Stimulated activated CD4-positive, alpha-beta T cell treated with anti-CD3 and anti-CD28 coated beads, Interleukin-15, amount 100 ng/mL, for 1 hour (primary cell): ENCODE measurements around the gene USP5.
"Not testable (repeated sequence)": the region's sequence is repeated elsewhere in the genome, so short reads cannot be mapped to it uniquely, and the experiment has no call there.

Experiments used
- DNase-seq, 2 donors: peaks; one replicate each; pipeline ENCODE4 v3.0.0-alpha.2; 2020; ENCODE audit warnings: low read depth in 1 of 2, low spot score in 1 of 2

Gene USP5

GRCh38 chr12:6887460-6887859 is 35.5 kb downstream of the USP5 start:
- no peak for DNase-seq

DNA sequence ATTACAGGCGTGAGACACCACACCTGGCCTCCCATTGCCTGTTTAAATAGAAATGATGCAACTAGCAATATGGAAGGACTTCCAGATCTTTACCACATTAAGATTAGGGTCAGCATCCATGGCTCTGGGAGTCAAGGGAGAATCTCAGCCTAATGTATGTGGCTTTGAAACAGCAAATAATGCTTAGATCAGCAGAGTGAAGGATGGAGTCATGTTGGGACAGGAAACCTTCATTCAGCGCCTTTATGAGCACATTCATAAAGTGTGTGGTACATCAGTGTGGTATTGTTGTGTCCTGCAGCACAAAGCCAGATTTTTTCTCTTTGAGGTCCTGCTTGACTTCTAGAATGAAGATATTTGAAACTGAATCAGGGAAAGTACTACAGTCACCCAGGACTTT is 36.4 kb downstream of the USP5 start:
- no peak for DNase-seq

DNA sequence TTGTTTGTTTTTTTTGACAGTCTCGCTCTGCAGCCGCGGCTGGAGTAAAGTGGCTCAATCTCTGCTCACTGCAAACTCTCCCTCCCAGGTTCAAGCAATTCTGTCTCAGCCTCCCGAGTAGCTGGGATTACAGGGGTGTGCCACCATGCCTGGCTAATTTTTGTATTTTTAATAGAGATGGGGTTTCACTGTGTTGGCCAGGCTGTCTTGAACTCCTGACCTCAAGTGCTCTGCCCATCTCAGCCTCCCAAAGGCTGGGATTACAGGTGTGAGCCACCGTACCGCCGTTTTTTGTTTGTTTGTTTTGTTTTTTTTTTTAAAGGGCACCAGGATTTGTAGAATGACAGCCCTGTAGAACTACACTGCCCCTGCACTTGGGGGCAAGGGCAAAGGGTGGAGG is 36.8 kb downstream of the USP5 start:
- DNase-seq, result not testable (repeated sequence)

DNA sequence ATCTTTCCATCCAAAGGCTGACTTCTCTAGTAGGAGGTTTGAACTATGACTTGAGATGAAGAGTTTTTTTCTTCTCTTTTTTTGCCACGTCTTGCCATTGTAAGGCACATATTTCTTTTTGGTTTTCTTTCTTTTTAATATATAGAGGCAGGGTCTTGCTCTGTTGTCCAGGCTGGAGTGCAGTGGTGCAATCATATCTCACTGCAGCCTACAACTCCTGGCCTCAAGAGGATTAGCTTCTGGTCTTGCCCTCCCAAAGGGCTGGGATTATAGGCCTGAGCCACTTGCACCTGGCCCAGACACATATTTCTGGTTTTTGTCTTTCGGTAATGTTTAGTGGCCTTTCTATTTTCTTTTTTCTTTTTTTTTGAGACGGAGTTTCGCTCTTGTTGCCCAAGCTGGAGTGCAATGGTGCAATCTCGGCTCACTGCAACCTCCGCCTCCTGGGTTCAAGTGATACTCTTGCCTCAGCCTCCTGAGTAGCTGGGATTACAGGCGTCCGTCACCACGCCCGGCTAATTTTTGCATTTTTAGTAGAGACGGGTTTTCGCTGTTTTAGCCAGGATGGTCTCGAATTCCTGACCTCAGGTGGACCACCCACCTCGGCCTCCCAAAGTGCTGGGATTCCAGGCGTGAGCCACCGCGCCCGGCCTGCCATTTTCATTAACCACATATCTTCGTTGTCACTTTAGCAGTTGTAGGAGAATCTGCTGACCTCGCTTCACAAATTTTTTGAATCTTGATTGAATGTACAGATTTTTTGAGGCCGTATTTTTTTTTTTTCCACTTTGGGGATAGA is 38.0 kb downstream of the USP5 start:
- DNase-seq, result not testable (repeated sequence)

GRCh38 chr12:6890789-6891645 is 39.1 kb downstream of the USP5 start:
- peak; percentile 99 for DNase-seq

- DNase-seq, result no peak
Observed at GRCh38 chr12:6891646-6892001, 39.7 kb downstream of the USP5 start.

DNA sequence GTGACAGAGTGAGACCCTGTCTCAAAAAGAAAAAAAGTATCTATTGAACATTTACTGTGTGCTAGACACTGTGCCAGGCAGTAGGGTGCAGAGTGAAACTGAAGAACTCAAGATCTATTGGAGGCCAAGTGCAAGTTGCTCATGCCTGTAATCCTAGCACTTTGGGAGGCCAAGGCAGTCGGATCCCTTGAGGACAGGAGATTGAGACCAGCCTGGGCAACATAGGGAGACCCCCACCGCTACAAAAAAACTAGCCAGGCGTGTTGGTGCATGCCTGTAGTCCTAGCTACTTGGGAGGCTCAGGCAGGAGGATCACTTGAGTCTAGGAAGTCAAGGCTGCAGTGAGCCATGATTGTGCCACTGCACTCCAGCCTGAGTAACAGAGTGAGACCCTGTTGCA is 40.7 kb downstream of the USP5 start:
- DNase-seq, result not testable (repeated sequence)

DNA sequence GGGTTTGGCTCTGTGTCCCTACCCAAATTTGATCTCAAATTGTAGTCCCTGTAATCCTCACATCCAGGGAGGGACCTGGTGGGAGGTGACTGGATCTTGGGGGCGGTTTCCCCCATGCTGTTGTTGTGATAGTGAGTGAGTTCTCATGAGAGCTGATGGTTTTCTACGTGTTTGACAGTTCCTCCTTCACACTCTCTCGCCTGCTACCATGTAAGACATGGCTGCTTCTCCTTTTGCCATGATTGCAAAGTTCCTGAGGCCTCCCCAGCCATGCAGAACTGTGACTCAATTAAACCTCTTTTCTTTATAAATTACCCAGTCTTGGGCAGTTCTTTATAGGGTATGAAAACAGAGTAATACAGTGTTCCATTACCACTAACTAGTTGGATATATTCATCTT is 42.4 kb downstream of the USP5 start:
- DNase-seq, result no peak

DNA sequence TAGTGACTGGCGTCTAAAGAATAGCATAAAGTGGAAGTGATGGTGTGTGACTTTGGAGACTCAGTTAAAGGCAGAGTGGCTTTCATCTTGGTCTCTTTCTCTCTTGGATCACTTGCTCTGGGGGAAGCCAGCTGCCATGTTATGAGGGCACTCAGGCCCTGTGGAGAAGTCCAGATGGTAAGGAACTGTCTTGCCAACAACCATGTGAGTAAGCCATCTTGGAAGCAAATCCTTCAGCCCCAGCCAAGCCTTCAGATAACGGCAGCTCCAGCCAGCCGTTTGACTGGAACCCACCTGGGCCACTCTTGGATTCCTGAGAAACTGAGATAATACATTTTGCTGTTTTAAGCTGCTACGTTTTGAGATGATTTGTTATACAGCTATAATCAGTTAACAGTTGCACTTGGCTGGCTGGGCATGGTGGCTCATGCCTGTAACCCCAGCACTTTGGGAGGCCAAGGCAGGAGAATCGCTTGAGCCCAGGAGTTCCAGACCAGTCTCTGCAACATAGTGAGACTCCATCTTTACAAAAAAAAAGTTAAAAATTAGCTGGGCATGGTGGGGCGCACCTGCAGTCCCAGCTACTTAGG is 45.0 kb downstream of the USP5 start:
- no peak for DNase-seq

DNA sequence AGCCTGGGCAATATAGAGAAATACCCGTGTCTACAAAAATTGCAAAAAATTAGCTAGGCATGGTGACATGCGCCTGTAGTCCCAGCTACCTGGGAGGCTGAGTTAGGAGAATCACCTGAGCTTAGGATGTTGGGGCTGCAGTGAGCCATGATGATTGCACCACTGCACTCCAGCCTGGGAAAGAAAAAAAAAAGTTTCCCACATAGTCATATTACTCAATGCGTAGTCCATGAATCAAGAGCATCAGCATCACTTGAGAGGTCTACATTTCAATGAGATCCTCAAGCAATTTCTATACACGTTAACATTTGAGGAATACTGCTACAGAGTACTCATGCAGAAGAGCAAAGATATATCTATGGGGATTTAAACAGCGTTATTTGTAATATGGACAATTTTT is 47.5 kb downstream of the USP5 start:
- DNase-seq, result no peak

DNA sequence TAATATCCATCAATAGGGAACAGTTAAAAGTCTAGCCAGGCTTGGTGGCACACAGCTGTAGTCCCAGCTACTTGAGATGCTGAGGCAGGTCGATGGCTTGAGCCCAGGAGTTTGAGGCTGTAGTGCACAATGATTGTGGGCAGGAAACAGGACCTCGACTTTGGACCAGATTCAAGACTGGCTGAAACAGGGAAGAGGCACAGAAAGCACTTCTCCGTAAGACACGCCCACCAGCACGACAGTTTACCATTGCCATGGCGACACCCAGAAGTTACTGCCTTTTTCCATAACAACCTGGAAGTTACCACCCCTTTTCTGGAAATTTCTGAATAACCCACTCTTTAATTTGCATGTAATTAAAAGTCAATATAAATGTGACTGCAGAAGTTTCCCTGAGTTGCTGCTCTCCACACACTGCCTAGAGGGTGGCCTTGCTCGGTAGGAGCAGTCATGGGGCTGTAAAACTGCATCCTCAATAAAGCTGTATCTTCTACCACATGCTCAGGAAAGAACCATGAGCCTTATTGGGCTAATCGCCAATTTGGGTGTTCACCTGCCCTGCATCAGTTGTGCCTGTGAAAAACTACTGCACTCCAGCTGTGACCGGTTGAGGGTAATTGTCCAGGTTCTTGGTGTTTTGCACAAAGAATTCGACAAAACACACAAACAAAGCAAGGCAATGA is 48.0 kb downstream of the USP5 start:
- DNase-seq, result no peak

DNA sequence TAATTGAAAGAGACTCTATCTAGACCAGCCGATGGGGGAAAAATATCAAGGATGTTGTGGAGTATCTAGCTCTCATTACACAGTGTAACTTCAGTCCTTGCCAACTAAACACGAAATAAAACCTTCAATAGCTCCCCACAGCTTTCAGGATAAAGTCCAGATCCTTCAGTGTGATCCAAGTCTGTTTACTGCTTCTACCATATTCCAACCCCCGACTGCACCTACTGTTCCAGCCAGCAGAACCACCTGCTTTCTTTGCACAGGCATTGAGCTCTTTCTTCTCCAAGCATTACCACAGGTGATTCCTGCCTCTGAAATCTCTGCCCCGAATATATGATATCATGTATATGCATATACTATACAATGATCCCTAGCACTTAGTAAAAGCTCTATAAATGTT is 50.5 kb downstream of the USP5 start:
- DNase-seq, result no peak

- DNase-seq, result no peak
Observed at GRCh38 chr12:6903722-6904121, 51.8 kb downstream of the USP5 start.

GRCh38 chr12:6904280-6905276 is 52.6 kb downstream of the USP5 start, which contains the start of gene LRRC23:
TSS of gene LRRC23 (plus strand) at chr12:6904822. CDS start at chr12:6905634, 812 bp downstream.
- peak; percentile 88 to 93 for DNase-seq

- DNase-seq, result no peak
Observed at GRCh38 chr12:6905414-6906040, 53.6 kb downstream of the USP5 start.

DNA sequence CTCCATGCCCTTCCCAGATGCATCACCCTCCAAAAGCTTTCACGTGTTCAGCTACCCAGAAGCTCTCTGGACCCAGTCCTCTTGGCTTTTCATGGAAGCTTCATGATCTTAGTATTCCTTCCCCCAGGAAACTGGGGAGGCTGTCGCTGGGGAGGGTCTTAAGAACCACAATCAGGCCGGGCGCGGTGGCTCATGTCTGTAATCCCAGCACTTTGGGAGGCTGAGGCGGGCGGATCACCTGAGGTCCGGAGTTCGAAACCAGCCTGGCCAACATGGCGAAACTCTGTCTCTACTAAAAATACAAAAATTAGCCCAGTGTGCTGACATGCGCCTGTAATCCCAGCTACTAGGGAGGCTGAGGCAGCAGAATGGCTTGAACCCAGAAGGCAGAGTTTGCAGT is 56.2 kb downstream of the USP5 start:
- DNase-seq, result not testable (repeated sequence)

DNA sequence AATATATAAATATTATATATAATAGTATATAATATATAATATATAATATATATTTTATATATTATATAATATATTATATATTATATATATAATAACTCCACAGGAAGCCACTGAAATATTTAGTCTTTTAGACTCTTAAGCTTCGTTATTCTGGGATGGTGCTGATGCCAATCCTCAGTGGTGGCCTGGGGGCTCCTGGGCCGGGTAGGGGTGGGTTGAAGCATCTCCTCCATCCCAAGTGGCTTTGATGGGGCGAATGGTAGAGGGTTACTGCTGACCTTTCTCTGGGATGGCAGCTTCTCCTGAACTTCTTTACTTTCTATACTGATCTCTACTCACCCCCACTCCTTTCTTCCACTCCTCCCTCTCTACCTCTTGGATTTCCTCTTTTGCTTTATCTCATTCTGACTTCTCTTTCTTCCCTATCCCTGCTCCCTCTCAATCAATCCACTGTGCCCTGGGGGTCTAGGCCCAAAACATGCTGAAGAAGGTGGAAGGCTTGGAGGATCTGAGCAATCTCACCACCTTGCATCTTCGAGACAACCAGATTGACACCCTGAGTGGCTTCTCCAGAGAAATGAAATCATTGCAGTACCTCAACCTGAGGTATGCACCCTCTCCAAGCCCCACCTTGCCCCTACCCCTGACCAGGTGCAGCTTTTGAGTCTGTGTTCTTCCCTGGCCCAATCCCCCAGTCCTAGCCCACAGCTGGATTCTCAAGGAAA is 57.6 kb downstream of the USP5 start:
- DNase-seq, result no peak

- no peak for DNase-seq
Observed at GRCh38 chr12:6912164-6912935, 60.4 kb downstream of the USP5 start.
